ENCODE measurements around the gene SRPK2. TPM values are rescaled to one million over a fixed set of nuclear protein-coding genes. Genes with fewer than 3 reads are reported as not detected.

SRPK2 gene
- total and polyA plus RNA-seq, 9 donors: 28.4 to 45.1 (median 34.8) TPM

DNA sequence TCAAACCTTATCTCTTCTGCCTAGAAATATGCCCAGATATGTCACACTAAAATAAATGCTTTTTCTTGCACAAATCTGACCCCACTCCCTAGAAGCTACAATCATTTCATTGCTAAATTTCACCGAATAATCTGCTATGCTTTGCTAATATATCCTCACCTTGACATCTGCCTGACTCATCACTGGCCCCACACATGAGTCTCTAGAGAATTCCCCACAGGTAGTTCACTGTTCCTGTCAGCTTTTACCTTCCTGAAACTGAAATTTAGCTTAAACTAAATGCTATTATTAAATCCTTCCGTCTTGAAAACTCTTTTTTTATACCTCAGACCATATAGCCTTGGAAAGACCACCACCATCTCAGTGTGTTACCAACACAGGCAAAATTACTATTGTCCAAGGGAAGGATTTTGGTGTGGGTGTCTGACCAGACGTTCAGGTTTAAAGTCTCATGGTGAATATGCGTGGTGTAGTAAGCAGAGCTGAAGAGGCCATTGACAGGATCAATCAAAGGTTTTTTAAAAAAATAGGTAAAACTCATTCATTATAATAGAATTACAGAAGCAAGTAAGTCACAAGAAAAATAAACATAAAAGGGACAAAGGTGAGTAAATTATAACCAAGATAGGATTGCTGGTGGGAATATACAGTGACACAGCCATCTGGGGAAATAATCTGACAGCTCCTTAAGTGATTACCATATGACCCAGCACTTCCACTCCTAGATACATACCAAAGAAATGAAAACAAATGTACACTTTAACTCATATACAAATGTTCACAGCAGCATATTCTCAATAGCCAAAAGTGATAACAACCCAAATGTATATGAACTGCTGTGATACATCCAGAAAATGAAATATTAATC lies 201.2 kb downstream of the SRPK2 start:
- 67% methylated on average over 1 of the region's 4 CpGs for WGBS (ENCODE audit: insufficient coverage)

GRCh38 chr7:105185290-105186010 lies 203.3 kb downstream of the SRPK2 start:
- no peak overlapping the region for H3K27ac ChIP-seq (ENCODE audit: low read length)
- no peaks in the 10 kb centered on the region for H3K4me1 ChIP-seq (ENCODE audit: control insufficient read depth, insufficient read depth, low read length)
- WGBS (ENCODE audit: insufficient coverage): no CpG with 5 or more reads among the region's 2 CpGs
- DNase-seq: no peak
- no peaks in the 10 kb centered on the region for H3K9me3 ChIP-seq (replicated peaks; ENCODE audit: control insufficient read depth, low read depth, low read length)
- no peaks in the 10 kb centered on the region for H3K36me3 ChIP-seq (ENCODE audit: control insufficient read depth, insufficient read depth, low read length)
- no peaks in the 10 kb centered on the region for H3K27me3 ChIP-seq (ENCODE audit: control insufficient read depth, insufficient read depth, low read length)
- no peak overlapping the region for H3K4me3 ChIP-seq (ENCODE audit: low read length)

More for the DNA sequence above, 201.2 kb downstream of the SRPK2 start:
- no peaks in the 10 kb centered on the region for H3K27me3 ChIP-seq (ENCODE audit: control insufficient read depth, insufficient read depth, low read length)
- H3K4me3 ChIP-seq (ENCODE audit: low read length): no peak overlapping the region
- DNase-seq: no peak
- no peaks in the 10 kb centered on the region for H3K4me1 ChIP-seq (ENCODE audit: control insufficient read depth, insufficient read depth, low read length)
- H3K27ac ChIP-seq (ENCODE audit: low read length): no peak overlapping the region
- H3K36me3 ChIP-seq (ENCODE audit: control insufficient read depth, insufficient read depth, low read length): no peaks in the 10 kb centered on the region
- H3K9me3 ChIP-seq (replicated peaks; ENCODE audit: control insufficient read depth, low read depth, low read length): no peaks in the 10 kb centered on the region

DNA sequence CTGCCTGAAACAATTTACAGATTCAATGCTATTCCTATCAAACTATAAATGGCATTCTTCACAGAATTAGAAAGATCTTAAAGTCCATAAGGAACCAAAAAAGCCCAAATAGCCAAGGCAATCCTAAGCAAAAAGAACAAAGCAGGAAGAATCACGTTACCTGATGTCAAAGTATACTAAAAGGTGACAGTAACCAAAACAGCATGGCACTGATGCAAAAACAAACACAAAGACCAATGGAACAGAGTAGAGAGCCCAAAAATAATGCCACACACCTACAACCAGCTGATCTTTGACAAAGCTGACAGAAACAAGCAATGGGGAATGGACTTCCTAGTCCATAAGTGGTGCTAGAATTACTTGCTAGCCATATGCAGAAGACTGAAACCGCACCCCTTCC lies 208.7 kb downstream of the SRPK2 start:
- no peak for DNase-seq
- Histone ChIP-seq H3K27ac (ENCODE audit: low read length) (no peak overlapping the region), H3K4me3 (ENCODE audit: low read length) (no peak overlapping the region), H3K4me1 (ENCODE audit: control insufficient read depth, insufficient read depth, low read length) (no peaks in the 10 kb centered on the region), H3K27me3 (ENCODE audit: control insufficient read depth, insufficient read depth, low read length) (no peaks in the 10 kb centered on the region), H3K9me3 (replicated peaks; ENCODE audit: control insufficient read depth, low read depth, low read length) (peaks cover 5% of the 10 kb centered on the region), H3K36me3 (ENCODE audit: control insufficient read depth, insufficient read depth, low read length) (no peaks in the 10 kb centered on the region)
- WGBS (ENCODE audit: insufficient coverage): no CpG with 5 or more reads among the region's 2 CpGs

DNA sequence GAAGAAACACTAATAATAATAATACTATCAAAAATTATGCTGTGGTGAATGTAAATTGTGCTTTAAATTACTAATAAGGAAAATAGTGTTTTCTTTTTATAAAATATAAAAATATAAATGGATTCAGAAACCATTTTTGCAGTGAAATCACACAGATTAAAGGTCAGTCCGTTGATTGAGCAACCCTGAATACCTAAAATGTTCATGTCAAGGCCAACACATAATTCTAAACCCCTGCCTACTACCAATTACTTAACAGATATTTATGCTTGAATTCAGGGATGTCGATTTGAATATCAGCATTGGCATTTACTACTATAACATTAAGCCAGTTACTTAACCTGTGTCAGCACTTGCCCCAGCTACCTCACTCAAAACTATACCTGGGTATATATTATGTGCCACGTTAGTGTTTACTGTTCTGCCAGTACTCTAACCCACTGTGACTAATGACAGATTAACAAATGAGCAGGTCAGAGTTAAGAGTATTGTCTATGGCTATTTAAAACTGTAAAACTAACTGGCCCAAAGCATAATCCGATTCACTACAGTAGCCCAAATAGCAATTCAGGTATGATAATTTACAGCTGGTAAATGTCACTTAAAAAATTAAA lies 209.7 kb downstream of the SRPK2 start:
- WGBS (ENCODE audit: insufficient coverage): no CpG with 5 or more reads among the region's 4 CpGs
- Histone ChIP-seq H3K4me3 (ENCODE audit: low read length) (no peak overlapping the region), H3K27ac (ENCODE audit: low read length) (no peak overlapping the region), H3K4me1 (ENCODE audit: control insufficient read depth, insufficient read depth, low read length) (no peaks in the 10 kb centered on the region), H3K27me3 (ENCODE audit: control insufficient read depth, insufficient read depth, low read length) (no peaks in the 10 kb centered on the region), H3K36me3 (ENCODE audit: control insufficient read depth, insufficient read depth, low read length) (no peaks in the 10 kb centered on the region), H3K9me3 (replicated peaks; ENCODE audit: control insufficient read depth, low read depth, low read length) (peaks cover 5% of the 10 kb centered on the region)
- no peak for DNase-seq

DNA sequence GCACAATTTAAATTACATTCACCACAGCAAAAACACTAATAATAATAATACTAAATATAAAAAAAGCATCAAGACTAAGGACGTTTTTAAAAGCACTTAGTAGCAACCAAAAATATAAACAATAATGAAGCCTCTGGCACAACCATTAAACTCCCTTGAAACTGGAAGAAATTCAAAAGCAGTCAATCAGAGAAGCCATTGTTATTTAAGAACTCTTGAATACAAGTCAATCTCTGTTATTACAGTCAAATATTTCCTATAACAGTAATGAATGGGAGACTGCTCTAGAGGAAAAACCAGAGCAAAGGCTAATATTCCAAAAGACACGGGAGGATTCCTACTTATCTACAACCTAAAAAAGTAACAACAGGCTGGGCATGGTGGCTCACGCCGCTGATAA lies 210.5 kb downstream of the SRPK2 start:
- no peak overlapping the region for H3K27ac ChIP-seq (ENCODE audit: low read length)
- DNase-seq: no peak
- no peaks in the 10 kb centered on the region for H3K27me3 ChIP-seq (ENCODE audit: control insufficient read depth, insufficient read depth, low read length)
- WGBS (ENCODE audit: insufficient coverage): no CpG with 5 or more reads among the region's 4 CpGs
- peaks cover 5% of the 10 kb centered on the region for H3K9me3 ChIP-seq (replicated peaks; ENCODE audit: control insufficient read depth, low read depth, low read length)
- no peaks in the 10 kb centered on the region for H3K4me1 ChIP-seq (ENCODE audit: control insufficient read depth, insufficient read depth, low read length)
- no peak overlapping the region for H3K4me3 ChIP-seq (ENCODE audit: low read length)
- H3K36me3 ChIP-seq (ENCODE audit: control insufficient read depth, insufficient read depth, low read length): no peaks in the 10 kb centered on the region

DNA sequence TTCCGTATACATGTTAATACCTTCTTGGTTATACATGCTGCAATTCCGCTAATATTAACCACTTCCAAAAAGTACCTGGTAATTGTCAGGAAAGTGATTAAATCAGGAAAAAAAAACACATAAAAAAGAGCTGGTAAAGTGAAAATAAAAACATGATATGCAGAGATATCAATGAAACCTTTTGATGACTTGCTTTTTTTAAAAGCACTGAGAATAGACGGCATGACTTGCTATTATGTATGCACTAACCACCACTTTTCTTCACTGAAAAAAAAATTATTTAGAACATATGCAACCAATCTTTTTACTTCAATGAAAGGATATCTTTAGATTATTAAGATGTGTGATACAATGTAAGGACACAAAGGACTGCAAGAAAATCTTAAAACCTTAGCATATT lies 211.7 kb downstream of the SRPK2 start:
- DNase-seq: no peak
- H3K27ac ChIP-seq (ENCODE audit: low read length): no peak overlapping the region
- H3K4me3 ChIP-seq (ENCODE audit: low read length): no peak overlapping the region
- peaks cover 5% of the 10 kb centered on the region for H3K9me3 ChIP-seq (replicated peaks; ENCODE audit: control insufficient read depth, low read depth, low read length)
- no CpG with 5 or more reads among the region's 3 CpGs for WGBS (ENCODE audit: insufficient coverage)
- no peaks in the 10 kb centered on the region for H3K4me1 ChIP-seq (ENCODE audit: control insufficient read depth, insufficient read depth, low read length)
- H3K36me3 ChIP-seq (ENCODE audit: control insufficient read depth, insufficient read depth, low read length): no peaks in the 10 kb centered on the region
- H3K27me3 ChIP-seq (ENCODE audit: control insufficient read depth, insufficient read depth, low read length): no peaks in the 10 kb centered on the region

DNA sequence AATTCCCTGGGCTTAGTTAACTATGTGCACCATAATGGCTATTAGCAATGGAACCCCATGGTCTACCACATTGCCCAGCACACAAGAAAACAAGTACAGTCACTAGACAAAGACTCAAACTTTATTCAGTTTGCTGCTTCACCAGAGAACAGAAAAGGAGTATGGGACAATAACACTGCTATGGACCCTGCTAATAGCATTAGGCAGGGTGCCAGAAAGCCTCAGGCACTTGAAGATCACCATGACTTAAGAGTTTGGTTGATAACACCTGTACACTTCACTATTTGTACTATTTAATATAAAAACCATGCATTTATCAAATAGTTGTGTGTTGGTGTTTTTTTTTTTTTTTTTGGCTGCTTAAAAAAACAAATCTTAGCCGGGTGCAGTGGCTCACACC lies 215.1 kb downstream of the SRPK2 start:
- no peak overlapping the region for H3K27ac ChIP-seq (ENCODE audit: low read length)
- H3K4me3 ChIP-seq (ENCODE audit: low read length): no peak overlapping the region
- no peaks in the 10 kb centered on the region for H3K9me3 ChIP-seq (replicated peaks; ENCODE audit: control insufficient read depth, low read depth, low read length)
- DNase-seq: no peak
- H3K36me3 ChIP-seq (ENCODE audit: control insufficient read depth, insufficient read depth, low read length): peaks cover 3% of the 10 kb centered on the region
- no peaks in the 10 kb centered on the region for H3K4me1 ChIP-seq (ENCODE audit: control insufficient read depth, insufficient read depth, low read length)
- WGBS (ENCODE audit: insufficient coverage): no CpG with 5 or more reads among the region's 1 CpG
- no peaks in the 10 kb centered on the region for H3K27me3 ChIP-seq (ENCODE audit: control insufficient read depth, insufficient read depth, low read length)

GRCh38 chr7:105164751-105165150 lies 224.0 kb downstream of the SRPK2 start:
- 100% methylated on average over 1 of the region's 1 CpG for WGBS (ENCODE audit: insufficient coverage)
- no peak for DNase-seq
- no peaks in the 10 kb centered on the region for H3K9me3 ChIP-seq (replicated peaks; ENCODE audit: control insufficient read depth, low read depth, low read length)
- H3K4me3 ChIP-seq (ENCODE audit: low read length): no peak overlapping the region
- no peak overlapping the region for H3K27ac ChIP-seq (ENCODE audit: low read length)
- H3K4me1 ChIP-seq (ENCODE audit: control insufficient read depth, insufficient read depth, low read length): no peaks in the 10 kb centered on the region
- H3K36me3 ChIP-seq (ENCODE audit: control insufficient read depth, insufficient read depth, low read length): peaks cover 22% of the 10 kb centered on the region
- H3K27me3 ChIP-seq (ENCODE audit: control insufficient read depth, insufficient read depth, low read length): no peaks in the 10 kb centered on the region

DNA sequence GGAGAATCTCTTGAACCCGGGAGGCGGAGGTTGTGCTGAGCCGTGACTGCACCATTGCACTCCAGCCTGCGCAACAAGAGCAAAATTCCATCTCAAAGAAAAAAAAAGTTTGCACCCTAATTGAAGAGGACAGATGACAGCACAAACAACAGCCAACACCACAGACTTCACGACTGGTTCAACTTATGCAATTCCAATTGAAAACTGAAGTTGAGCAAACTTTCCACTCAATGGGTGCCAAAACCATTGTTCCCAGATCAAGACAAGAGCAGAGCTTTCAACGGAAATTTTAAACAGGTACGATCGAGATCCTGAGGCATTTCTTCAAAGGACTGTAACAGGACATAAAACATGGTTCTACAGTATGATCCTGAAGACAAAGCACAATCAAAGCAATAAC lies 225.0 kb downstream of the SRPK2 start:
- 92% methylated on average over 6 of the region's 8 CpGs for WGBS (ENCODE audit: insufficient coverage)
- no peaks in the 10 kb centered on the region for H3K4me1 ChIP-seq (ENCODE audit: control insufficient read depth, insufficient read depth, low read length)
- no peaks in the 10 kb centered on the region for H3K9me3 ChIP-seq (replicated peaks; ENCODE audit: control insufficient read depth, low read depth, low read length)
- no peaks in the 10 kb centered on the region for H3K27me3 ChIP-seq (ENCODE audit: control insufficient read depth, insufficient read depth, low read length)
- H3K36me3 ChIP-seq (ENCODE audit: control insufficient read depth, insufficient read depth, low read length): peaks cover 19% of the 10 kb centered on the region
- H3K27ac ChIP-seq (ENCODE audit: low read length): no peak overlapping the region
- no peak for DNase-seq
- H3K4me3 ChIP-seq (ENCODE audit: low read length): no peak overlapping the region

- no peak for DNase-seq
- no peaks in the 10 kb centered on the region for H3K27me3 ChIP-seq (ENCODE audit: control insufficient read depth, insufficient read depth, low read length)
- no CpG with 5 or more reads among the region's 1 CpG for WGBS (ENCODE audit: insufficient coverage)
- H3K9me3 ChIP-seq (replicated peaks; ENCODE audit: control insufficient read depth, low read depth, low read length): no peaks in the 10 kb centered on the region
- peaks cover 12% of the 10 kb centered on the region for H3K36me3 ChIP-seq (ENCODE audit: control insufficient read depth, insufficient read depth, low read length)
- H3K27ac ChIP-seq (ENCODE audit: low read length): no peak overlapping the region
- H3K4me1 ChIP-seq (ENCODE audit: control insufficient read depth, insufficient read depth, low read length): no peaks in the 10 kb centered on the region
- H3K4me3 ChIP-seq (ENCODE audit: low read length): no peak overlapping the region
These were observed 227.4 kb downstream of the SRPK2 start for GRCh38 chr7:105161366-105161765.

All from muscle of leg (tissue), 11 donors.